GM19240 (cell line): Measurements from ENCODE around the gene VWA2.

Experiments used
- DNase-seq: peaks from one replicate; pipeline ENCODE4 v3.0.0; 2011; ENCODE audit warnings: low spot score; ENCODE audit not compliant: insufficient read length

The VWA2 gene

GRCh38 chr10:114239117-114239993, at the start of gene VWA2:
TSS of gene VWA2 (plus strand) at chr10:114239254. CDS start at chr10:114248714, 9,460 bp downstream.
- DNase-seq = no peak

- DNase-seq = no peak
Observed at GRCh38 chr10:114189700-114190099, 49.4 kb upstream of the VWA2 start.

- no peak for DNase-seq
Observed at GRCh38 chr10:114195079-114195478, 44.0 kb upstream of the VWA2 start.

- no peak for DNase-seq
Observed at GRCh38 chr10:114199239-114199638, 39.8 kb upstream of the VWA2 start.

GRCh38 chr10:114202812-114203211, 36.2 kb upstream of the VWA2 start:
- no peak for DNase-seq

- no peak for DNase-seq
Observed at GRCh38 chr10:114206902-114207301, 32.2 kb upstream of the VWA2 start.

- DNase-seq = no peak
Observed at GRCh38 chr10:114207349-114207748, 31.7 kb upstream of the VWA2 start.

- no peak for DNase-seq
Observed at GRCh38 chr10:114208351-114208750, 30.7 kb upstream of the VWA2 start.

GRCh38 chr10:114212153-114212552, 26.9 kb upstream of the VWA2 start:
- no peak for DNase-seq

- no peak for DNase-seq
Observed at GRCh38 chr10:114215033-114215432, 24.0 kb upstream of the VWA2 start.

GRCh38 chr10:114220281-114220680, 18.8 kb upstream of the VWA2 start:
- DNase-seq = no peak

- DNase-seq = no peak
Observed at GRCh38 chr10:114221235-114221634, 17.8 kb upstream of the VWA2 start.

GRCh38 chr10:114223066-114223465, 16.0 kb upstream of the VWA2 start:
- DNase-seq = no peak

GRCh38 chr10:114228156-114228555, 10.9 kb upstream of the VWA2 start:
- no peak for DNase-seq

GRCh38 chr10:114232561-114233176, 6.4 kb upstream of the VWA2 start:
- no peak for DNase-seq

GRCh38 chr10:114233482-114233881, 5.6 kb upstream of the VWA2 start:
- DNase-seq = no peak

GRCh38 chr10:114234132-114234531, 4.9 kb upstream of the VWA2 start:
- no peak for DNase-seq

- DNase-seq = no peak
Observed at GRCh38 chr10:114239994-114240345, 916 bp downstream of the VWA2 start.

- no peak for DNase-seq
Observed at GRCh38 chr10:114242235-114242634, 3.2 kb downstream of the VWA2 start.

GRCh38 chr10:114243661-114244060, 4.6 kb downstream of the VWA2 start:
- no peak for DNase-seq

GRCh38 chr10:114244126-114244525, 5.1 kb downstream of the VWA2 start:
- DNase-seq = no peak

- no peak for DNase-seq
Observed at GRCh38 chr10:114245121-114245791, 6.2 kb downstream of the VWA2 start.
